SK-MEL-5 (cell line): ENCODE measurements around the gene CYP24A1. TPM values are rescaled to one million over a fixed set of nuclear protein-coding genes. Genes with fewer than 3 reads are reported as not detected.

ENCODE experiments used
- DNase-seq: peaks from one replicate; pipeline ENCODE4 v3.0.0-alpha.2; 2016; ENCODE audit warnings: low read depth, low spot score
- in situ Hi-C: cut with HindIII; loops from 2 replicates; pipeline ENCODE4 v1.10.0; 2016; ENCODE audit warnings: low sequenced_read_pairs, high pct_unique_total_duplicates, low pct_unique_long_range_greater_than_20kb
- total RNA-seq: library from RNA; depleted of rRNA; stranded (reverse); fragments of >200 nt; shearing (Covaris generic); gene quantifications from 2 replicates; pipeline ENCODE4 v1.2.3, GENCODE V29; 2014

The CYP24A1 gene
- total RNA-seq, 1 experiment from 2014 or later, result not detected

DNA sequence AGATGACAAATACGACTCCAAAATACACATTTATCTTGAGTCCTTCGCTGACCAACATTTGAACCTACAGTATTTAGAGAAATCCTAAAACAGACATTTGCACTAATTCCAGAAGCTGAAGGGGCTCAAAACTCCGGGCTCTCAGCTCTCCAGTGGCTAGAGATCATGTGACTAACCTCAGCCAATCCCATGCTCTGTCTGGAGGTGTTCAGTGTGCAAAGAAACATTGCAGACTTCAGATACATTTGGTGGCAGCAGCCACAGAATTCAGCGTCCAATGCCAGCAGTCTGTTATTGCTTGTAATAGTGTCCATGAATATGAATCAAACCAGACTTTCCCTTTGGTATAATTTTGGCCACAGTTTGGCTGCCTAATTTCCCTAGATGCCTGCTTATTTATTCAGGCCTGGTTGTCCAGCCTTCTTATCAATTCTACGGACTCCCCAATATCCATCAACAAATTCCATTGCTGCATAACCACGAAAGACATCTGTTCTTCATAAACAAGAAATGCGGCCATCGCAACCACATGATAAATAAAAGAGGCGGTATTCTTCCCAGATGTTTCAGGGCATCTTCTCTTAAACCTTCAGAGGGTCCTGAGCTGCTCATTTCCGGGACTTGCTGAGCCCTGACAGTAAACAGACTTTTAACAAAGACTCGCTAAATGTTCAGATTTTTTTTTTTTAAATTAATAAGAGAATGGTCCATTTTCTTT lies 14.5 kb upstream of the CYP24A1 start:
- no peak for DNase-seq
- in situ Hi-C loops, result no loop called here

DNA sequence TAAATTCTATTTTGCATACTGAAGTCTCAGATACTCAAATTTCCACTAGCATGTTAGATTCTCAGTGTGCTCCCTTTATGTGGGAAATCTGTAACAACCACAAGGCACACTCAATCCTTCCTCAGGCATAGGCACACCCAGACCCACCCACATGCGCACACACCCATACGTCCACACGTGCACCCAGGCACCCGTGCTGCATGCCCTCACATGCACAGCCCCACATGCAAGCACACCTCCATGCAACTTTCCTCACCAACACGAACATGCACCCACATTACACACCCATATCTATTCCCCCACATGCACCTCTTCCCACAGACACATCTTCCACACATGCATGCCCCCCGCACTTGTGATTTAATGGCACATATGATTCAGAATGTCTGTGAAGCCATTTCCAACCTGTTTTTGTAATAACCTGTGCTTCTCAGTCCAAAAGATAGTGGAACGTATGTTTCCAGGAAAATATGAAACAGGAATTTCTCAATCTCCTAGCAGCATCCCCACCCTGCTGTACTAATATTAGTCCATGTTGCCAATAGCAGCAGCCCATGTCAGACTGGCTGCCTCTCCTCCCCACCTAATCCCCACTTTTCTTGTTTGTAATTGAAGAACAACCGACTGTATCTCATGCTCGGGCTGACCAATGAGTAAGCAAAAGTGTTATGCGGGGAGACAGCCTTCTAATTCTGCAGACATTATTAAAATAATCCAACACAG lies 11.3 kb upstream of the CYP24A1 start:
- DNase-seq, result no peak
- in situ Hi-C loops, result no loop called here

- no peak for DNase-seq
- in situ Hi-C loops, result no loop called here
These were observed 10.3 kb upstream of the CYP24A1 start for GRCh38 chr20:54184071-54184470.

- in situ Hi-C loops, result no loop called here
- no peak for DNase-seq
These were observed 7.1 kb upstream of the CYP24A1 start for GRCh38 chr20:54180931-54181330.

DNA sequence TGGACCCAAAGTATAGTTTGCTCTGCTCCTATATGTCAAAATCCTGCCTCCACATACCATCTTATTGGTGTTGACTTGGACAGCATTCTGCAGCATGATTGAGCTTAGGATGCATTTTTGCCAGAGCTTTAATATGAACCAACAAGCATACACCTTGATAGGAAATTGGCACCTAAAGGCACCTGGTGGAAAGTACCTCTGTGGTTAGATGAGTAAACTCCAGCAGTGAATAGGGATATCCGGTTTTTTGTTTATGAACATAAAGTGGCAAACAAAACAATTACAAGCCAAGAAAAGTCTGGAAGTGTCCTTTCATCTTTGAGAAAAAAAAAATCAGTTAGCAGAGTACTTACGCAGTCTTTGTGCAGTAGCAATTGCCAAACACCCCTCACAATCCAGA lies 6.2 kb upstream of the CYP24A1 start:
- DNase-seq, result no peak
- in situ Hi-C loops, result no loop called here

GRCh38 chr20:54178256-54178655 lies 4.5 kb upstream of the CYP24A1 start:
- no peak for DNase-seq
- in situ Hi-C loops, result no loop called here

- DNase-seq, result no peak
- in situ Hi-C loops, result no loop called here
These were observed 3.6 kb upstream of the CYP24A1 start for GRCh38 chr20:54177378-54177777.

- in situ Hi-C loops, result no loop called here
- no peak for DNase-seq
These were observed 2.8 kb upstream of the CYP24A1 start for GRCh38 chr20:54176610-54177009.

GRCh38 chr20:54174457-54175175 lies 830 bp upstream of the CYP24A1 start:
- in situ Hi-C loops, result no loop called here
- no peak for DNase-seq

DNA sequence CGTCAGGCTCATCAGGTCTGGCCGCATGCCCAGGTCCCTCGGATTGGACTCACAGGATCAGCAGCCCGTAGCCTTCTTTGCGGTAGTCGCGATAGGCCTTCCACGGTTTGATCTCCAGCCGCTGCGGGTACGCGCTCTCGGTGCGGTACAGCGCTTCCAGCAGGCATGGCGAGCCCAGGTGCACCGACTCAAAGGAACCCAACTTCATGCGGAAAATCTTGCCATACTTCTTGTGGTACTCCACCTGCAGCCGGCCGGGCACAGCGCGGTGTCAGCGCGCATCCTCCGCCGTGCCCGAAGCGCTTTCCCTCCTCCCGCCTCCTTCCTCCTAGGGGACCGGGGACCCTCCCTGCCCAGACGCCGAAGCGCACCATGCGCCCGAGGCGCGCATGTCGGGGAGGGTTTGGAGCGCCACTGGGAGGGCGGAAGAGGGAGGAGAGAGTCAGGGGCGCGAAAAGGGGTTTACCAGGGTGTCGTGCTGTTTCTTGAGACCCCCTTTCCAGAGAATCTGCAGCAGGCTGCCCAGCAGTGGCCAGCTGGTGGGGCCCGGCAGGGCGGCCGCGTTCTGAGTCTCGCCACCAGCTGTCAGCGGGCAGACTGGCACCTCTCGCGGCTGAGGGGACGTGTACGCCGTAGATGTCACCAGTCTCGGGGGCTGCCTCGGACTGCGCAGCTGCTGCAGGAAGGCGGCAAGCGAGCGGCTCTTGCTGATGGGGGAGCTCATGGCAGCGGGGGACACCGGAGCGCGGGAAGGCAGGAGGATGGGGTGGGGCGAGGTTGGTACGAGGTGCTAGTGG lies 732 bp downstream of the CYP24A1 start:
- no peak for DNase-seq
- in situ Hi-C loops, result no loop called here

DNA sequence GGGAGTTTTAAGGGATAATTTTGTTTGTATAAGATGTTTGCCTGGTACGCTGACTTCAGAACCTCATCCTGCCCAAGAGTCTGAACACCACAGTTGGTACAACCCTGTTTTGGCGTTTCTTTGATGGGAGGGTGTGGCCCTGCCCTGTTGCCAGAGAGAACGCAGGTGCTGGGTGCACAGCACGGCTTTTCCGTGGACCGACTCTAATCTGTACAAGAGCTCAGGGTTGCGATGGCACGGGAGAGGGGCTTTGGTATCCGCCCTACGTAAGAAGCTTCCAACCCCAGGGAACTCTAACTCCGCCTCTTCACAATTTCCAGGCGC lies 1.3 kb downstream of the CYP24A1 start:
- in situ Hi-C loops, result no loop called here
- no peak for DNase-seq

GRCh38 chr20:54170963-54171362 lies 2.8 kb downstream of the CYP24A1 start:
- DNase-seq, result no peak
- in situ Hi-C loops, result no loop called here

DNA sequence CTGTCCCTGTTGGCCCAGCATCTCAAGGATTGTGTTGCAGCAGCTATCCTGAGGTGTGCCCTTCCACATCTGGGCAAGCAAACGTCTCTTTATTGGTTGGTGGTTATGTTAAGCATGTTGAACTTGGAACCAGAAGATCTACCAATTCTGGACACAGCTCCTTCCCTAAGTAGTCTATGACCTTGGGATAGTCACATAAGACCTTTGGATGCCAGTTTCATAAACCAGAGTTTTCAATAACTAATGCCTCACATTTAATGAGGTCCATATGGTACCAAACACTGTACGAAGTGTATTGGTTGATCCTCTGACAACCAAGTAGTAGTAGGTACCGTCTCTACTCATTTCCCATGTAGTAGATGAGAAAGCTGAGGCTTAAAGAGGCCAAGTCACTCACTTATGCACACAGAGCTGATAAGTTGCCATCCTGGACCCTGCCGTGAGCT lies 3.7 kb downstream of the CYP24A1 start:
- no peak for DNase-seq
- in situ Hi-C loops, result no loop called here

- no peak for DNase-seq
- in situ Hi-C loops, result no loop called here
These were observed 4.6 kb downstream of the CYP24A1 start for GRCh38 chr20:54168961-54169862.

DNA sequence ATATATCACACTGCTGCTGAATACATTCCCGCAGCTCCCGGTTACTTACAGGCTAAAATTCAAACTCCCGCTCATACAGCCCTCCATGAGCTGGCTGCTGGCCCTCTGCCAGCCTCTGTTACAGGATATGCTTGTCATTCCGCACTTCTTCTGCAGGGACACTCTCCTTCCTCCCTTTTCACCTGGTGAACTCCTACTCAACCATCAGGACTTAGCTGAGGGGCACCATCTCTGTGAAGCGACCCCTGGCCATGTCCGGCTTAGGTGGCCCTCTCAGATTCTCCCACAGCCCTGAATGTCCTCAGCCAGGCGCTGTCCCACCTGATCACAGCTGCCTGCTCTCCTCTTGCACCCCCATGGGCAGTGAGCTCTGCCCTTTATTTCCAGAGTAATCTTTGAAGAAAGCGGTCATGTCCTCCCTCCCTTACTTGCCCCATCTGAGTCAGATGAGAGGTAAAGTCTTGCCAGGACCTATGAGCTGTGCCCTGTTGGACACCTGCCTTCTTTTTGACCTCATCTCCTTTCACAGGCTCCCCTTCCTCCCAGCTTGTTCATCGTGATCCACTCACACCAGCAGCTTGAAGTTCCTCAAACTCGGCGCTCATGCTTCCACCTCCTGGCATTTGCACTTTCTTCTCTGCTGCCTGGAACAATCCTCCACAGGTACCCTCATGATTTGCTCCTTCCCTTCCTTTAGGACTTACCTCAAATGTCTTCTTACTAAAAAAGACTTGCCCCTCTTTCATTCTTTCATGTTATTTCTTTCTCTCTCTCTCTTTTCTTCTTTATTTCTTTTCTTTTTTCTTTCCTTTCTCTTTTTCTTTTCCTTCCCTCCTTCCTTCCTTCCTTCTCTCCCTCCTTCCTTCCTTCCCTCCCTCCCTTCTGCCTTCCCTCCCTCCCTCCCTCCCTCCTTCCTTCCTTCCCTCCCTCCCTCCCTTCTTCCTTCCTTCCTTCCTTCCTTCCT lies 5.6 kb downstream of the CYP24A1 start:
- no peak for DNase-seq
- in situ Hi-C loops, result no loop called here

- in situ Hi-C loops, result no loop called here
- DNase-seq, result no peak
These were observed 6.7 kb downstream of the CYP24A1 start for GRCh38 chr20:54166987-54167662.
